Right lung (tissue), 5 donors: Measurements from ENCODE around the gene ARHGEF19. TPM values are rescaled to one million over a fixed set of nuclear protein-coding genes. Genes with fewer than 3 reads are reported as not detected.
"Not testable (repeated sequence)": the region's sequence is repeated elsewhere in the genome, so short reads cannot be mapped to it uniquely, and the experiment has no call there.

Source experiments
- DNase-seq, 2 donors: peaks; one replicate each; pipeline ENCODE4 v3.0.0-alpha.2; 2013
- polyA plus RNA-seq, 5 donors: library from polyadenylated mRNA; unstranded; fragments of 120-200 nt; gene quantifications; one replicate each; pipeline versions ENCODE4 v1.2.1 to v1.2.3, GENCODE V29; 2013; ENCODE audit warnings: inconsistent platforms in 1 of 5, low replicate concordance in 1 of 5; ENCODE audit not compliant: insufficient read length in 5 of 5, insufficient read depth in 1 of 5

The ARHGEF19 gene
- polyA plus RNA-seq, 5 donors, result 43.0 to 66.2 (median 59.9) TPM

DNA sequence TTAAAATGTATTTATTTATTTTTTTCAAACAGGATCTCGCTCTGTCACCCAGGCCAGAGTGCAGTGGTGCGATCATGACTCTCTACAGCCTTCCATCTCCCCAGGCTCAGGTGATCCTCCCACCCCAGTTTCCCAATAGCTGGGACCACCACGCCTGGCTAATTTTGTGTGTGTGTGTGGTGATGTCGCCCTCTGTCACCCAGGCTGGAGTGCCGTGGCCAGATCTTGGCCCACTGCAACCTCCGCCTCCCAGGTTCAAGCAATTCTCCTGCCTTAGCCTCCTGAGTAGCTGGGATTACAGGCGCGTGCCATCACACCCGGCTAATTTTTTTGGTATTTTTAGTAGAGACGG is 44.3 kb downstream of the ARHGEF19 start:
- not testable (repeated sequence) for DNase-seq

DNA sequence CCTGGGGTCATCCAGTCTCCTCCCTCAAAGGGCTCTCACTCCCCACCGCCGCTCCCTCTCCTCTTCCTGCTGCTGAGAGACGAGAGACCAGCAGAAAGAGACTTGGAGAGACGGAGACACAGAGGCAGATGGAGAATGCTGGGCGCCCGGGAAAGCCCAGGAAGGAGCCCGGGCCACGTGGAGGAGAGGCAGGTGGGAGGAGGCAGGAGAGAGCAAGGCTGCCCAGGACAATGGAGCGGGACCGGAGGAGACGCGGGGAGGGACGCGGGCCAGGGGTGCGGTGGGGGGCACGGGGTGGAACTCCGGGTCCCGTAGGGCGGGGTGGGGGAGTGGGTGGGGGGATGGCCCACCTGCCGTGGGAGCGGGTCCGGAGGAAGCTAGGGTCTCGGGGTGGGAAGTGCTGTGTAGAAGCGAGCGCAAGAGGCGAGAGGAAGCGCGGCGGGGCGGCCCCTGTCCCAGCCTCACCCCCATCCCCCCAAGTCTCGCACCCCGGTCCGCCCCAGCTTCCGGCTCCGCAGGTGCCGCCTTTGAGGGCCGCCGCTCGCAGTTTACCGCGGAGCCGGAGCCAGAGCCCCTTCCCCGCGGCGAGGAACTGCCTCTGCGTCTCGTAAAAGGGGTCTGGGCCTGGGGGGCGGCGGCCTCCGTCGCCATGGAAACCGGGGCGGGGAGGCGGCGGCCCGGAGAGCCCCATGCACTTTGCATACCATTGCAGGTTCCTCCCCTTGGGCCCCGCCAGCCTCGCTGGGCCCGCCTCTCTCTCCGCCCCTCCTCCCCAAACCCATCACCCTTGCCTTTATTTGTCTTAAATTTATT is 44.9 kb downstream of the ARHGEF19 start:
- DNase-seq, result no peak

DNA sequence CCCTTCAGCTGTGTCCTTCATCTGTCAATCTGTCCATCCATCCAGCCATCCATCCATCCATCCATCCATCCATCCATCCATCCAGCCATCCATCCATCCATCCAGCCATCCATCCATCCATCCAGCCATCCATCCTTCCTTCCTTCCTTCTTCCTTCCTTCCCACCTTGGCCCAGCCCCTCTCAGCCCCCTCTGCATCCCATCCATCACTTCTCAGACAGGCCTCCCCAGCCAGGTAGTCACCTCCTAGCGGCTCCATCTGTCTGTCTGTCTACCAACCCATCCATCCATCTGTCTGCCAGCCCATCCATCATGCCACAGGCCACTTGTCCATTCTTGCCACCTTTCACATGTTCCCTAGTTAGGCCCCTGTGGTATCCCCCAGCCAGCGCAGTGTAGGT is 46.3 kb downstream of the ARHGEF19 start:
- DNase-seq, result no peak

DNA sequence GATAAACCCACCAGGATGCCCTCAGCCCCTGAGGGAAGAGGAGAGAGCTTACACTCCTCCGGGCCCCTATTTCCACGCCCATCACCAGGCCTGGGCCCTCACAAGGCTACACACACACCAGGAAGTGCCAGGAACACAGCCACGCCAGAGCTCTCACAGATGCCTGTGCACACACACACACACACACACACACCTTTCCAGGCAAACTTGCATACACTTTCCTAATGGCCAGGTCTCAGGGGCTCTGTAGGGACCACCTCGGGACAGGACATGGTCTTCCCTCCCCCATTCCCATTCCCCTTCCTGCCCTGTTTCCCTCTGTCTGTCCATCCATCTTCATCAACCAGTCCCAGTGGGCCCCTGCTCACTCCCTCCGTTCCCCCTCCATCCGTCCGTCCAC is 46.9 kb downstream of the ARHGEF19 start:
- no peak for DNase-seq

DNA sequence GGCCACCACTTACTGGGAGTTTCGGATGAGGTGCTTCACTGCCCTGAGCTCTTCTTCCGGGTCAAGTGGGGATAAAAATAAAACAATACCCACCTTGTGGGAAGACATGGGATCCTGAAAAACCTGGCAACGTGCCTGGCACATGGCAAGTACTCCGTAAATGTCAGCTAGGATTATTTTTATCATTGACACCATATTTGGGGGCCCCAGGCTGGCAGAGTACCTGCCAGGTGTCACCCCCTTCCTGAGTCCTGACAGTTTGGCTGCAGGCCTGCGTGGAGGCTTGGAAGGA is 47.4 kb downstream of the ARHGEF19 start:
- no peak for DNase-seq

DNA sequence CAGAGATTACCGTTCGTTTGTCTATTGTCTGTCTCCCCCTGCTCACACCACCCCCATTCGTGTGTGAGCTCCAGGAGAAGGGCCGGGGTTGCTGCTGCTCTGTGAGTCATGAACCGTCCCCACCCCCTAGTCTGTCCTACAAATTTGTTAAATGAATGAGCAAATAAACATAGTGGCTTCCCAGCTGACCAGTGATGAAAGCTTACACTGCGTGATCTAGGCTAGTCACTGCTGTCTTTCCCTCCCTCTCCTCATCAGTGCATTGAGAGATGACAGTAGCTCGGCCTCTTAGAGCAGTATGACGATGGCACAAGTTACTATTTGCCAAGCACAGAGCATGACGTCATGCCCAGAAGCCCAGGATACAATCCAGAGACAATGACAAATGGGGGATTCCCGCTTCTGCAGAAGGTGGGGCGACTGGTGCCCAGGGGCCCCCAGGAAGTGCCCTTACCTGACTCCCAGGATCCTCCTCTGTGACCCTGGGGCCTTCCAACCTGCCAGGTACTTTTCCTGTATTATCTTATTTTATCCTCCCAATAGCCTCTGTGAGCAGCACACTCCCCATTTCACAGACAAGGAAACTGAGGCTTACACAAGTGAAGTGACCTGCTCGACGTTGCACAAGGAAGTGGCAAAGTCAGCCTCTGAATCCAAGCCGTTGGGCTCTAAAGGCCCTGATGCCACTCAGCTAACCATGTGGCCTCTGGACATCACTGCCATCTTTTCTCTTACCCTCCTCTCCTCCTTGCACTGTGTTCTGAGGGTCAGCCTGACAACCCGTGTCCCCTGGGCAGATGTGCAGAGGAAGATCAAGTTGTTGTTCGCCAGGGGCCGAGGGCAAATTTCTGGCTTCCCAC is 48.0 kb downstream of the ARHGEF19 start:
- DNase-seq, result no peak

DNA sequence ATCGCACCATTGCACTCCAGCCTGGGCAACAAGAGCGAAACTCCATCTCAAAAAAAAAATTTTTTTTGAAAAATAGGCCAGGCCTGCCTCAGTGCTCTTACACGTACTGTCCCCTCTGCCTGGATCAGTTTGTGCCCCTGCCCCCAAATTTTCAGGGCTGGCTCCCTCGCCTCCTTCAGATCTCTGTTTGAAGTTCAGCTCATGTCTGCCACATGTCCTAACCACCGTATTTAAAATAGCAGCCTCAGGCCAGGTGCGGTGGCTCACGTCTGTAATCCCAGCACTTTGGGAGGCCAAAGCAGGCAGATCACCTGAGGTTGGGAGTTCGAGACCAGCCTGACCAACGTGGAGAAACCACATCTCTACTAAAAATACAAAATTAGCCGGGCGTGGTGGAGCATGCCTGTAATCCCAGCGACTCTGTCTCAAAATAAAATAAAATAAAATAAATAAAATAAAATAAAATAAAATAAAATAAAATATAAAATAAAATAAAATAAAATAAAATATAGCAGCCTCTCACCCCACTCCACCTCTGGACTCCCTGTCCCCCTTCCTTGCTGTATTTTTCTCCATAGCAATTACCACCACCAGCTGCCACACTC is 48.7 kb downstream of the ARHGEF19 start:
- DNase-seq, result not testable (repeated sequence)

DNA sequence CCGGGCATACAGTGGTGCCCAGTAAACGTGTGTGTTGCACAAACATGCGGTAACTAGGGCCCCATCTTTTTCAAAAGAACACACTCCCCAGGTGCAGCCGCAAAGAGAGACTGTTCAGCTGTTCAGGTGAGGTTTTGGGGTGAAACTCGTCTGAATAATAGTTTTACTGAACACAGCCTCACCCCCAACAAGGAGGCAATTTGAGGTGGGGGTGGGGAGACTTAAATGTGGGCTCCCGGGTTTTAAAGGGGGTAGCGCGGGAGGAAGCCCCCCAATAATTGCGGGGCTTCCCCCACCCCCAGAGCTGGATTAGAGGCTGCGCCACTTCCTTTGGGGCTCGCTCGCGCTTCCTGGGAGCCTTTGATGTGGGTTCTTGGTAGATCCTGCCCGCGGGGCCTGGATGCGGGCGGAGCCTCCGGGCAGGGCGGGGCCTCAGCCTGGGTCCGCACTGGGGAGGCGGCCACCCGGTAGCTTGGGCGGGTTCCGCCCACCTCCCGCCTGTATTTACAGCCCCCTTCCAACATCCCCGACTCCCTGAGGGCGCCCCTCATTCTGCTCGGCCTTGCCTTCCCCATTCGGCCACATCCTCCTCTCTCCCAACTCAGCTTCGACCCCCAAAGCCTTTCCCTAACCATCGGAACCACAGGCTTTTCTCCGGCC is 50.2 kb downstream of the ARHGEF19 start:
- no peak for DNase-seq

DNA sequence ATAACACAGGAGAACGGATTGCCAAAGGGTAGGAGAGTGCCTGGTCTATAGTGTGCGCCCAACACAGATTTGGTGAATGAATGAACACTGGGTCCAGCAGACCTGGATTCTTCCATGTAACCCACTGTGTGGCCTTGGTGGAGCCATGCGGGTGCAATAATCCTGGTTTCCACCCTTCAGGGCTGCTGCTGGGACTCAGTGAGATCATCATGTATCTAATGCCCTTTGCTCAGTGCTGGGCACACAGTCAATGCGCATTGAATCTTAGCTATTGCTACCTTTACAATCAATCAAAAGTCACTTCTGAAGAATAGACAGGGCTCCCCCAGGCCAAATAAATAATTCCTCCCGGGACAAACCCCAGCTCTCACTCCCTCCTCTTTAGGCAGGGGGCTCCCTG is 50.7 kb downstream of the ARHGEF19 start:
- no peak for DNase-seq

DNA sequence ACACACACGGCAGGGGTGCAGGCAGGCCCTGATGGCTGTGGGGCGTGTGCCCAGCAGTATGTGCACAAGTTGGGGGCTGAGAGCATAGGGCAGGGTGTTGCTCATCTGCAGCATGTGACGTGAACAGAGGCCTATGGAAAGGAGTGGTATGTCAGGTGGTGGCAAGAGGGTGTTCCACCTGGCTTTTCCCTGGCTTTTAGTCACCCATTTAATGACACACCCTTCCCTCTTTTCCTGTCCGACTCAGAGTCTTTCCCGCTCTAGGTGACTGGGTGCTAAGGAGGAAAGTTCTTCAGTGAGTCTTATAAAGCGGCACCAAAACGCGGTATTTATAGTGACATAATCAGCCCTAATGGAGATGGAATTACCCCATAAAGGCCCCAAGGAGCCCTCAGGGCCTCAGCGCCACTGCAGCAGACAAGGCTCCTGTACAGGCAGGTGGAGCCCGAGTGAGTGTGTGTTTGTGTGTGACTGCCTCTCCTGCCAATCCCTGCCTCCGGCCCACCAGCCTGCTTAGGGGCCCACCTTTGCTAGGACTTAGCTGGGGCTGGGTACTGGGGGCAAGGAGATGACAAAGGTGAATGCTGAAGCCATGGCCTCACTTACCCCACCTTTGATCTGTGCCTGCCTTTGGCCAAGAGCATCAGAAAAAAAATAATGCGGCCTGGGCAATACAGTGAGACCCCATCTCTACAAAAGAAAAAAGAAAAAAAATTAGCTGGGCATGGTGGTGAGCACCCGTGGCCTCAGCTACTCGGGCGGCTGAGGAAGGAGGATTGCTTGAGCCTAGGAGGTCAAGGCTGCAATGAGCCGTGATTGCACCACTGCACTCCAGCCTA is 53.2 kb downstream of the ARHGEF19 start:
- DNase-seq, result no peak

DNA sequence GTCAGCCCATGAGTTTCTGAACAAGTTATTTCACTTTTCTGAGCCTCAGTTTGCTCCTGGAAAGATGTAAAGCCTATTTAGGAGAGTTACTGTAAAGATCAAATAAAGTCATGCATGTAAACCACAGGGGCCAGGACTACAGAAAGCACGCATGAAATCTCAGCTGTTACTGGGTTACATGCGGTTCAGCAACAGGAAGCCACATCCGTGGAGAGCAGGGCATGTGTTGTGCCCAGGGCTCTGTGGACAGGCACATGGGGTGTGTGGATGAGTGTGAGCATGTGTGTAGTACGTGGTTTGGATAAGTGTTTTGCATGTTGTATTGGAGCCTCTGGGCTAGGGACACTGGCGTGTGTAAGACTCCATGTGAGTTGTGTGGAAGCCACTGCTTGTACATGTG is 54.4 kb downstream of the ARHGEF19 start:
- DNase-seq, result no peak

DNA sequence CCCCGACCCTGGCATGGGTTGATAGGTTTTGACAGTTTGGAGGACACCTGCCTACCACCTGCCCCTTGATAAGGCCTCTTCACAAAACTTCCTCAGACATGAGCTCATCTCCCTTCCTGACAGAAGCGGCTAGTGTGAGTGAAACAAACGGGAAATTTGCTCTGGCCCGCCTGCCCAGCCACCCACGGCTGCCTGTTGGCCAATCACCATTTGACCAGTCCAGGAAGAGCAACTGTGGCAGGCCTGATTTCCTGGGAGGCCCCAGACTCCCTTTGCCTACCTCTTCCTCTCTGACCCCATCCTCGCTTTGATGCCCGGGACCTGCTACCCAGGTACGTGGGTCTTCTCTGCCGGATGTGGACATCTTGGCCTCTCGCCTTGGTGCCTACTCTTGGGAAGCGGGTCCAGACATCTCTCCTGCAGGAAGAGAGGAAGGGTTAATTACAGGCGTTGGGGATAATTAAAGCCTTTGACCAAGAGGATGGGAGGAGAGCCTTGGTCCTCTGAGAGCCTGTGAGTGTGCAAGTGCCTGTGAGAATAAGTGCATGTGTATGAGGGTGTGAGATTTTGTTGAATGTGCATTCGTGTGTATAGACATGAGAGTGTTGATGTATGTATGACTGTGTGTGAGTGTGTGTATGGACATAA is 55.5 kb downstream of the ARHGEF19 start:
- DNase-seq, result no peak

DNA sequence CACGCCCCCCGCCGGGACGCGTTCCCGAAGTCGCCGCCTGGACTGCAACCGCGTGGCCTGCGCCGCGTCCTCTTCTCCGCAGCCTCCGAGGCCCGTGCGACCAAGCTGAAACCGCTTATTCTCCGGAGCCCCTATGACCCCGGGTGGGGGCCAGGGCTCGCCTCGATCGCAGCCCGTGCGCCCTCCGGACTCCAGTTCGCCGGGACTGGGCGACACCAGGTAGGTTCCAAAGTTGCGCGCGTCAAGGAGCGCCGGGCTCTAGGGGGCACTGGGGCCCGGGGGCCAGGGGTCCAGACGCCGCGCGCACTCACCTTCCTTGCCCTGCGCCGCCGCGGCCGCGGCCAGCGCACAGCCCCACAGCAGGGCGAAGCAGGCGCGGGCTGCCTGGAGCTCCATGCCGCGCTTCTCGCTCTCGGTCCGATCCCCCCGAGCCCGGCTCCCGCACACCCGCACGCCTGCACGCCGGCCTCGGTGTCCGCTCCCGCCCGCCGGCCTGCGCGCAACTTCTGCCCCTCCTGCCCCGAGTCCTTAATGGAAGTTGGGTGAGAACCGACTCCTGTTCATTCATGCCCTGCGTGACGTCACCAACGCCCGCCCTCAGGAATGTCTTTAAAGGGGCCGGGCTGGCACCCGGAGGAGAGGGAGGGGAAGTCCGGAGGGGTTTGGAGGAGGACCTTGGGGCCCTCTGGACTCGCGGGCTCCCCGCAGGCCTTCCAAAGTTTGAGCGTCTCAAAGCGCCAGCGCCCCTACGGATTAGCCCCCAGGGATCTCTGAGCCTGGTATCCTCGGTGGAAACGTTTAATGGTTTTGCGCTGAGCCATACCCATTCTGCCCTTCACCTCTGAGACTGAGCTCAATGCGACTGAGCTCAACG is 56.7 kb downstream of the ARHGEF19 start, which contains the start of gene EPHA2:
Gene EPHA2, minus strand, starts transcription at position 533 of the 874 bp plus-strand sequence. Its CDS starts 137 bp downstream, at position 396.
- DNase-seq, result peak; percentile 86 to 89

DNA sequence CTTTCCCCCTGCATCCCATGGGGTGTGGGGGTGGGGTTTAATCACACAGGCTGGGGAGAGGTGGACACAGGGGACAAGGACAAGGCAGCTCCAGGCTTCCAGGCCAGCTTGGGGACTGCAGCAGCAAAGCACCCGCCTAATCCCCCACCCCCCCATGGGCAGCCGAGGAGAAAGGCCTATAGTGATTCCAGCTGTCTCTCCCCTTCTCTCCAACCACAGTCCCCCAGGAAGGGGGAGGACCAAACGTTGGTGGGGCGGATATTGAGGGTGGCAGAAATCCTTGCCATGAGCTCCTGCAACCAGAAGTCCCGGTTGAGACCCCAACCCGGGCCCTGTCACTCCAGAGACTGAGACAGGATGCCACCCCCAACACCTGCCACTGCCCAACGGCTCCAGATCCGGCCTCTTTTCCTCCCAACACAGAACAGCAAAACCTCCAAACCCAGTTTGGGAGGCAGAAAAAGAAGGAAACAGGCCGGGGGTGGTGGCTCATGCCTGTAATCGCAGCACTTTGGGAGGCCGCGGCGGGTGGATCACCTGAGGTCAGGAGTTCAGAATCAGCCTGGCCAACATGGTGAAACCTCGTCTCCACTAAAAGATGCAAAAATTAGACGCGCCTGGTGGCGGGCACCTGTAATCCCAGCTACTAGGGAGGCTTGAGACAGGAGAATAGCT is 58.3 kb downstream of the ARHGEF19 start:
- DNase-seq, result no peak

DNA sequence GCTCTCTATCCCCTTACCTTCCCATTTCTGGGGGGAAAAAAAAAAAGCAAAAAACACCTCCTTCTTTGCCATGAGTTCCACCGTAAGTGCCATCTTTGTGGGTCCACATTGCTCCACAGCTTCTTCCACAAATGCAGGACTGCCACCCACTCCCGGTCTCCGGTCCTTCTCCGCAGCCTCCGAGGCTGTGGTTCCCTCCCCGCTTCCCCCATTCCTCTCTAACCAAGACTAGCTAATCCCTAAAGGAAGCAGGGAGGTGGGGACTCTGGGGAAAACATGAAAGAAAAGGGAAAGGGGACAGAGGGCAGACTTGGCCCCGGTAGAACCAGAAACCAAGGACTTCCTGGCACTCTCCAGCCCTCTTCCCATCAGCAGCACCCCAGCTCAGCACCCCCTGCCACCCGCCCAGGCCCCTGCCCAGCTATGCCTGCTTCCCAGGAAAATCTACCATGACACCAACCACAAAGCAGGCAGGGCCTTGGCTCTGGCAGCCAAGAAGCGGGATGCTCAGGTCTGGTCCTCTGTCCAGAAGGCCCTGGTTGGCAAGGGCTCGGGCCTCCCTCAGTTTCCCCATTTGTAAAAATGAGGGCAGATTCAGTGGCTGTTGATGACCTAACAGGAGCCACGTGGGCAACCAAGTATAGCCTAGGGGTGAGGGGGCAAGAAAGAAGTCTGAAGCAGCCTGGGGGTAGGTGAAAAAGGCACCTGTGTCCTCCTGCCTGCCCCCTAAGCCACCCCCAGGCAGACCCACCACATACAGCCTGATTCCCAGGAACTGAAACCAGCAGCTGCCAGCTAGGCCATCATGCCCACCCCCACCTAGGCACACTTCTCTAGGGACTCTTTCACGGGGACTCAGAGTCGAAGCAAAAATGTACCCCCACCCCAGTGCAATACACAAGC is 59.1 kb downstream of the ARHGEF19 start:
- DNase-seq, result no peak

DNA sequence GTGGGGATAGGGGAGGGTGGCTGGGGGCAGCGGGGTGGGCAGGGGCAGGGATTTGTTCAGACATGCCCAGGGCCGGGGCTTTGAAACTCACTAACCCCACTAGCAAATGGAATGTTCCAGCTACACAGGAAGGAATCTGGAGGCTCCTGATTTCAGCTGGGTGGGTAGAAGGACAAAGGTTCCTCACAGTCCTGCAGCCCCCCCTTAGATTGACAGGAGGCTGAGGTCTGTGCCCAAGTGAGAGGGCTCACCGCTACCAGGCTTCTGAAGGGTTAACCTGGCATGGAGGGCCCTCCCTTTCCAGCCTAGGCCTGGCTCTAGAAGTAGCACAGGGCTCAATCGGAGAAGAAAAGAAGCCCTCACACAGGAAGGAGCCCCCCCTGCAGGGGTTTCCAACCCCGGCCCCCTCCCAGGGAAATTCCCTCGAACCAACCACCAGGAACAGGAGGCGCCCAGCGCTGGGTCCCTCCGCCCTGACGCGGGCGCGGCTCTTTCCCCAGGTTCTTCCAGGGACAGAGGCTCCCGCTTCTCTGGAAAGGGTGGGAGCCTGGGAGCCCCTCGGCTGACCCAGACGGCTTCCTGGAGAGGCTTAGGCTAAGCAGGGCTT is 59.9 kb downstream of the ARHGEF19 start:
- no peak for DNase-seq

DNA sequence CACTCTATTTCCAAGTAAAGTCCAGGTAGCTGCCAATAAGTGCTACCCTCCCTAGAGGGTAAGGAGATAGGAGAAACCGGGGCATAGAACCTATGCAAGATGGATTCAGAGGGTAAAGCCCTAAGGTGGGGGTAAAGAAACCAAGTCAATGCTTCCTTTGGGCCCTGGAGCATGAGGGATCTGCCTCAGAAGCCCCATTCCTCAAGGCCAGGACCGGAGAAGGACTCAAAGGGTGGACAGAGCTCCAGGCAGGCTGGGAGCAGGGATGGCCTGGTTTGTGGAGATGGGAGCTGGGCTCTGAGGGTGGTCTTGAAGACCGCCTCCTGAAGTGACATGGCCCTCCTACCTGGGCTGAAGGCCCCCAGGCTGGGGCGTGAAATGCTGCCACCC is 60.5 kb downstream of the ARHGEF19 start:
- DNase-seq, result no peak
